Measurements from ENCODE around the gene CDIP1.
"Not testable (repeated sequence)": the region's sequence is repeated elsewhere in the genome, so short reads cannot be mapped to it uniquely, and the experiment has no call there.

CDIP1 gene

GRCh38 chr16:4574919-4575705 is 36.5 kb upstream of the CDIP1 start:
- Histone ChIP-seq H3K36me3 (replicated peaks; ENCODE audit: insufficient read depth, low read length) (no peaks in the 10 kb centered on the region), H3K9me3 (replicated peaks; ENCODE audit: insufficient read depth, low read length) (no peaks in the 10 kb centered on the region), H3K27ac (ENCODE audit: low read length) (no peak overlapping the region), H3K4me2 (ENCODE audit: low read depth, low read length) (no peak overlapping the region), H3K4me1 (ENCODE audit: low read length) (no peaks in the 10 kb centered on the region), H3F3A (ENCODE audit: insufficient read depth, low read length) (no peaks in the 10 kb centered on the region), H3K9ac (ENCODE audit: low read length) (no peak overlapping the region), H3K9me2 (replicated peaks; ENCODE audit: insufficient read depth, low read length) (no peaks in the 10 kb centered on the region), H3K27me3 (replicated peaks; ENCODE audit: insufficient read depth, low read length) (no peaks in the 10 kb centered on the region), H2AFZ (ENCODE audit: low read length) (no peak overlapping the region), H3K4me3 (ENCODE audit: low read length) (no peak overlapping the region), H3K79me2 (ENCODE audit: low read length) (no peaks in the 10 kb centered on the region), H4K20me1 (ENCODE audit: insufficient read depth, low read length) (no peaks in the 10 kb centered on the region)
- TF ChIP-seq CTCF (IDR thresholded peaks at IDR 0.05; ENCODE audit: low read length), result no peak
- TF ChIP-seq EZH2 (optimal IDR thresholded peaks at IDR 0.05; ENCODE audit: low read depth, low read length), result no peak
- no peak for TF ChIP-seq EZH2phosphoT487 (IDR thresholded peaks at IDR 0.05; ENCODE audit: low read length)
- DNase-seq, result no peak

DNA sequence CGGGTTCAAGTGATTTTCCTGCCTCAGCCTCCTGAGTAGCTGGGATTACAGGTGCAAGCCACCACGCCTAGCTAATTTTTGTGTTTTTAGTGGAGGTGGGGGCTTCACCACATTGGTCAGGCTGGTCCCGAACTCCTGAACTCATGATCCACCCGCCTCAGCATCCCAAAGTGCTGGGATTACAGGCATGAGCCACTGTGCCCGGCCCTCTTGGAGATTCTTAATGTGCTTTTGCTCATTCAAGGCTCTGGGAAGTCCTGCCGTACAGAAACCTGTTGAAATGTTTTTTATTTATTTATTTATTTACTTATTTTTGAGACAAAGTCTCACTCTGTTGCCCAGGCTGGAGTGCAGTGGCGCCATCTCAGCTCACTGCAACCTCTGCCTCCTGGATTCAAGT is 35.4 kb upstream of the CDIP1 start:
- not testable (repeated sequence) for H3K27ac ChIP-seq (ENCODE audit: low read length); H3F3A ChIP-seq (ENCODE audit: insufficient read depth, low read length); DNase-seq; H3K36me3 ChIP-seq (replicated peaks; ENCODE audit: insufficient read depth, low read length); H3K9me3 ChIP-seq (replicated peaks; ENCODE audit: insufficient read depth, low read length); H3K79me2 ChIP-seq (ENCODE audit: low read length); H3K4me3 ChIP-seq (ENCODE audit: low read length); H3K4me1 ChIP-seq (ENCODE audit: low read length); H3K4me2 ChIP-seq (ENCODE audit: low read depth, low read length); H2AFZ ChIP-seq (ENCODE audit: low read length); H3K9ac ChIP-seq (ENCODE audit: low read length); H4K20me1 ChIP-seq (ENCODE audit: insufficient read depth, low read length); H3K27me3 ChIP-seq (replicated peaks; ENCODE audit: insufficient read depth, low read length); H3K9me2 ChIP-seq (replicated peaks; ENCODE audit: insufficient read depth, low read length)

GRCh38 chr16:4572715-4573114 is 34.1 kb upstream of the CDIP1 start:
- Histone ChIP-seq H3F3A (ENCODE audit: insufficient read depth, low read length) (no peaks in the 10 kb centered on the region), H3K4me1 (ENCODE audit: low read length) (0 out of 2 replicates have a peak, but pooled peaks cover 4% of the 10 kb centered on the region), H3K9ac (ENCODE audit: low read length) (no peak overlapping the region), H3K79me2 (ENCODE audit: low read length) (no peaks in the 10 kb centered on the region), H3K27ac (ENCODE audit: low read length) (no peak overlapping the region), H3K9me2 (replicated peaks; ENCODE audit: insufficient read depth, low read length) (no peaks in the 10 kb centered on the region), H3K27me3 (replicated peaks; ENCODE audit: insufficient read depth, low read length) (no peaks in the 10 kb centered on the region), H3K4me3 (ENCODE audit: low read length) (no peak overlapping the region), H4K20me1 (ENCODE audit: insufficient read depth, low read length) (no peaks in the 10 kb centered on the region), H2AFZ (ENCODE audit: low read length) (no peak overlapping the region), H3K36me3 (replicated peaks; ENCODE audit: insufficient read depth, low read length) (no peaks in the 10 kb centered on the region), H3K4me2 (ENCODE audit: low read depth, low read length) (no peak overlapping the region), H3K9me3 (replicated peaks; ENCODE audit: insufficient read depth, low read length) (no peaks in the 10 kb centered on the region)
- no peak for DNase-seq
- TF ChIP-seq CTCF (IDR thresholded peaks at IDR 0.05; ENCODE audit: low read length) (no peak), EZH2phosphoT487 (IDR thresholded peaks at IDR 0.05; ENCODE audit: low read length) (no peak), EZH2 (optimal IDR thresholded peaks at IDR 0.05; ENCODE audit: low read depth, low read length) (no peak)

GRCh38 chr16:4570688-4571321 is 32.2 kb upstream of the CDIP1 start:
- no peaks in the 10 kb centered on the region for H4K20me1 ChIP-seq (ENCODE audit: insufficient read depth, low read length)
- H3K4me2 ChIP-seq (ENCODE audit: low read depth, low read length), result no peak overlapping the region
- DNase-seq, result no peak
- H3K9me3 ChIP-seq (replicated peaks; ENCODE audit: insufficient read depth, low read length), result no peaks in the 10 kb centered on the region
- no peak overlapping the region for H2AFZ ChIP-seq (ENCODE audit: low read length)
- H3K4me1 ChIP-seq (ENCODE audit: low read length), result peaks cover 12% of the 10 kb centered on the region
- no peaks in the 10 kb centered on the region for H3K79me2 ChIP-seq (ENCODE audit: low read length)
- no peak overlapping the region for H3K4me3 ChIP-seq (ENCODE audit: low read length)
- H3K9ac ChIP-seq (ENCODE audit: low read length), result no peak overlapping the region
- H3K9me2 ChIP-seq (replicated peaks; ENCODE audit: insufficient read depth, low read length), result no peaks in the 10 kb centered on the region
- no peaks in the 10 kb centered on the region for H3K27me3 ChIP-seq (replicated peaks; ENCODE audit: insufficient read depth, low read length)
- no peak for TF ChIP-seq CTCF (IDR thresholded peaks at IDR 0.05; ENCODE audit: low read length)
- TF ChIP-seq EZH2 (optimal IDR thresholded peaks at IDR 0.05; ENCODE audit: low read depth, low read length), result no peak
- no peak for TF ChIP-seq EZH2phosphoT487 (IDR thresholded peaks at IDR 0.05; ENCODE audit: low read length)
- no peaks in the 10 kb centered on the region for H3K36me3 ChIP-seq (replicated peaks; ENCODE audit: insufficient read depth, low read length)
- no peak overlapping the region for H3K27ac ChIP-seq (ENCODE audit: low read length)
- peaks cover 3% of the 10 kb centered on the region; the same call in 1 of the 2 replicates for H3F3A ChIP-seq (ENCODE audit: insufficient read depth, low read length)

Measured in MM.1S (cell line).